ENCODE results near the gene TMBIM1. TPM values are rescaled to one million over a fixed set of nuclear protein-coding genes. Genes with fewer than 3 reads are reported as not detected.

Gene TMBIM1
- total and polyA plus RNA-seq, 9 of the 15 experiments (the other 6 are each of a cell fraction or from before 2014, with no cell fraction given), result 14.2 to 105 (median 47.0) TPM

- TF ChIP-seq FOXP4 (CRISPR knock-in tag; IDR thresholded peaks at IDR 0.05; ENCODE audit: borderline replicate concordance), result no peak
- TF ChIP-seq TCF7 (IDR thresholded peaks at IDR 0.05; ENCODE audit: borderline replicate concordance), result no peak
- no peak for TF ChIP-seq ZNF586 (CRISPR knock-in tag; conservative IDR thresholded peaks at IDR 0.05)
- no peak for TF ChIP-seq NELFE (IDR thresholded peaks at IDR 0.05; ENCODE audit: insufficient read depth, insufficient read length)
- no peak for TF ChIP-seq IRF2 (CRISPR knock-in tag; IDR thresholded peaks at IDR 0.05)
- no peak for TF ChIP-seq PREB (CRISPR knock-in tag; IDR thresholded peaks at IDR 0.05)
- TF ChIP-seq ZBED1 (IDR thresholded peaks at IDR 0.05), result no peak
These were observed 36.0 kb upstream of the TMBIM1 start (continued) for GRCh38 chr2:218328294-218328693.
